Liver (tissue), 9 donors: Measurements from ENCODE around the gene RACGAP1. TPM values are rescaled to one million over a fixed set of nuclear protein-coding genes. Genes with fewer than 3 reads are reported as not detected.
"Not testable (repeated sequence)": the region's sequence is repeated elsewhere in the genome, so short reads cannot be mapped to it uniquely, and the experiment has no call there.

Experiments used
- DNase-seq: peaks from one replicate; pipeline ENCODE4 v3.0.0-alpha.2; 2017; ENCODE audit warnings: low spot score
- H3K27ac ChIP-seq, 2 donors: one replicate each; pipeline ENCODE4 v1.7.0; 2013; ENCODE audit warnings: inconsistent platforms in 2 of 2, low read length in 2 of 2, control low read depth in 1 of 2, low read depth in 1 of 2, mild to moderate bottlenecking in 1 of 2
- H3K27me3 ChIP-seq, 4 donors: one replicate each; pipeline versions ENCODE4 v1.6.1 to v1.7.0; 2013; ENCODE audit warnings: low read length in 3 of 4, inconsistent platforms in 1 of 4, mild to moderate bottlenecking in 1 of 4, moderate library complexity in 1 of 4; ENCODE audit not compliant: control insufficient read depth in 4 of 4, insufficient read depth in 4 of 4
- H3K36me3 ChIP-seq, 4 donors: one replicate each; pipeline versions ENCODE4 v1.6.1 to v1.7.0; 2013; ENCODE audit warnings: low read length in 3 of 4, mild to moderate bottlenecking in 3 of 4, low read depth in 1 of 4, moderate library complexity in 1 of 4; ENCODE audit not compliant: control insufficient read depth in 4 of 4, insufficient read depth in 3 of 4
- H3K4me1 ChIP-seq, 4 donors: one replicate each; pipeline versions ENCODE4 v1.6.1 to v1.7.0; 2013; ENCODE audit warnings: low read length in 3 of 4, mild to moderate bottlenecking in 3 of 4, moderate library complexity in 1 of 4; ENCODE audit not compliant: control insufficient read depth in 4 of 4, insufficient read depth in 4 of 4
- H3K4me3 ChIP-seq, 3 donors: one replicate each; pipeline versions ENCODE4 v1.6.1 to v1.7.0; 2013; ENCODE audit warnings: low read length in 3 of 3, control low read depth in 1 of 3, low read depth in 1 of 3, mild to moderate bottlenecking in 1 of 3
- H3K9ac ChIP-seq, 2 donors: one replicate each; pipeline ENCODE4 v1.7.0; 2013; ENCODE audit warnings: low read length in 2 of 2, mild to moderate bottlenecking in 2 of 2, moderate library complexity in 2 of 2, control low read depth in 1 of 2, low read depth in 1 of 2
- H3K9me3 ChIP-seq, 4 donors: one replicate each; pipeline versions ENCODE4 v1.6.1 to v1.7.0; 2013; ENCODE audit warnings: low read length in 3 of 4; ENCODE audit not compliant: control insufficient read depth in 4 of 4
- ATF3 ChIP-seq: IDR thresholded peaks from 2 replicates; pipeline ENCODE4 v1.6.1; 2016; ENCODE audit warnings: antibody characterized with exemption
- CTCF ChIP-seq: fragments of 150-350 bp; IDR thresholded peaks from 2 replicates; pipeline ENCODE4 v1.5.1; 2017; ENCODE audit warnings: improper control_type of control experiment, low read depth, low read length; ENCODE audit not compliant: missing input control
- EGR1 ChIP-seq, 2 donors: IDR thresholded peaks; 2 replicates each; pipeline ENCODE4 v1.6.1; 2016 to 2018; ENCODE audit warnings: antibody characterized with exemption in 2 of 2, low read depth in 2 of 2
- FOXA1 ChIP-seq: IDR thresholded peaks from 2 replicates; pipeline ENCODE4 v1.6.1; 2016; ENCODE audit warnings: antibody characterized with exemption
- FOXA2 ChIP-seq: IDR thresholded peaks from 2 replicates; pipeline ENCODE4 v1.6.1; 2016; ENCODE audit warnings: antibody characterized with exemption
- GABPA ChIP-seq, 2 donors: IDR thresholded peaks in 1 of 2; conservative IDR thresholded peaks in 1 of 2; 2 replicates each; pipeline ENCODE4 v1.6.1; 2016; ENCODE audit warnings: antibody characterized with exemption in 2 of 2, mild to moderate bottlenecking in 1 of 2, moderate library complexity in 1 of 2
- HNF4A ChIP-seq, 2 donors: conservative IDR thresholded peaks; 2 replicates each; pipeline ENCODE4 v1.6.1; 2016; ENCODE audit warnings: antibody characterized with exemption in 2 of 2, mild to moderate bottlenecking in 2 of 2
- HNF4G ChIP-seq: IDR thresholded peaks from 2 replicates; pipeline ENCODE4 v1.6.1; 2016; ENCODE audit warnings: antibody characterized with exemption
- JUND ChIP-seq, 2 donors: IDR thresholded peaks; 2 replicates each; pipeline ENCODE4 v1.6.1; 2016; ENCODE audit warnings: antibody characterized with exemption in 2 of 2
- MAX ChIP-seq: IDR thresholded peaks from 2 replicates; pipeline ENCODE4 v1.6.1; 2016; ENCODE audit warnings: antibody characterized with exemption
- NR2F2 ChIP-seq: IDR thresholded peaks from 2 replicates; pipeline ENCODE4 v1.6.1; 2016; ENCODE audit warnings: antibody characterized with exemption
- RAD21 ChIP-seq, 2 donors: IDR thresholded peaks; 2 replicates each; pipeline ENCODE4 v1.6.1; 2016; ENCODE audit warnings: antibody characterized with exemption in 2 of 2, mild to moderate bottlenecking in 2 of 2
- REST ChIP-seq: IDR thresholded peaks from 2 replicates; pipeline ENCODE4 v1.6.1; 2016; ENCODE audit warnings: antibody characterized with exemption, mild to moderate bottlenecking
- RXRA ChIP-seq, 2 donors: IDR thresholded peaks; 2 replicates each; pipeline ENCODE4 v1.6.1; 2017 to 2018; ENCODE audit warnings: antibody characterized with exemption in 2 of 2, mild to moderate bottlenecking in 1 of 2
- SP1 ChIP-seq: IDR thresholded peaks from 2 replicates; pipeline ENCODE4 v1.6.1; 2018; ENCODE audit warnings: antibody characterized with exemption, mild to moderate bottlenecking
- TAF1 ChIP-seq: conservative IDR thresholded peaks from 2 replicates; pipeline ENCODE4 v1.6.1; 2016; ENCODE audit warnings: antibody characterized with exemption, mild to moderate bottlenecking
- YY1 ChIP-seq: IDR thresholded peaks from 2 replicates; pipeline ENCODE4 v1.6.1; 2016; ENCODE audit warnings: antibody characterized with exemption, mild to moderate bottlenecking
- WGBS: extraction: QIAGEN DNeasy Blood & Tissue Kit; methylation state at CpG from one replicate; pipeline ENCODE4 v1.1.7; 2013; 5-methylcytosine and 5-hydroxymethylcytosine counted together
- polyA plus RNA-seq, 2 donors: library from polyadenylated mRNA; stranded (reverse) in 1 of 2; unstranded in 1 of 2; fragments of 200-250 nt in 1 of 2; fragments of >200 nt in 1 of 2; fragmentation: Nextera tagmentation in 1 of 2; extraction: Ambion mirVana in 1 of 2; gene quantifications; one replicate each; pipeline versions ENCODE4 v1.2.1 to v1.2.3, GENCODE V29; 2013 to 2015
- total RNA-seq, 2 donors: library from RNA; depleted of rRNA; stranded (reverse); fragments of >200 nt; gene quantifications; one replicate each; pipeline ENCODE4 v1.2.3, GENCODE V29; 2014
- donor health status: healthy.
- donor health status: healthy.
- donor health status: healthy.
- donor health status: healthy.
- donor health status: healthy.

Gene RACGAP1
- total and polyA plus RNA-seq, 4 donors, result 1.0 to 38.3 (median 2.9) TPM

- H3K36me3 ChIP-seq, result no peaks in the 10 kb centered on the region
- H3K4me3 ChIP-seq, result peak overlapping the region in 1 of 3 donors; percentile 9
- no peak for DNase-seq
- H3K4me1 ChIP-seq, result no peaks in the 10 kb centered on the region
- H3K9me3 ChIP-seq, result no peaks in the 10 kb centered on the region
- WGBS, result 22% methylated on average over 37 of the region's 37 CpGs
- TF ChIP-seq REST (no peak), FOXA2 (no peak), MAX (no peak), HNF4A (conservative IDR thresholded peaks at IDR 0.05) (no peak), ATF3 (no peak), JUND (IDR thresholded peaks at IDR 0.05) (no peak), CTCF (no peak), NR2F2 (no peak), EGR1 (IDR thresholded peaks at IDR 0.05; ENCODE audit: low read depth in 2 of 2) (no peak), YY1 (no peak), HNF4G (no peak)
- H3K27me3 ChIP-seq, result peaks cover 0 to 2% (median 0%) of the 10 kb centered on the region in 4 donors
- no peak overlapping the region for H3K27ac ChIP-seq
- no peak overlapping the region for H3K9ac ChIP-seq
Measured at GRCh38 chr12:50032854-50033581, 7.7 kb upstream of the RACGAP1 start.

GRCh38 chr12:50032515-50032853 is 7.2 kb upstream of the RACGAP1 start:
- H3K36me3 ChIP-seq, result no peaks in the 10 kb centered on the region
- 24% methylated on average over 21 of the region's 21 CpGs for WGBS
- H3K9ac ChIP-seq, result no peak overlapping the region
- no peak for TF ChIP-seq GABPA (IDR thresholded peaks at IDR 0.05 in 1 of 2, conservative IDR thresholded peaks at IDR 0.05 in 1 of 2)
- TF ChIP-seq NR2F2, result no peak
- no peak for TF ChIP-seq RXRA (IDR thresholded peaks at IDR 0.05)
- TF ChIP-seq EGR1 (IDR thresholded peaks at IDR 0.05; ENCODE audit: low read depth in 2 of 2), result no peak
- no peak for TF ChIP-seq REST
- TF ChIP-seq RAD21 (IDR thresholded peaks at IDR 0.05), result no peak
- no peak for TF ChIP-seq JUND (IDR thresholded peaks at IDR 0.05)
- no peak for TF ChIP-seq FOXA2
- no peak for TF ChIP-seq FOXA1
- no peak for TF ChIP-seq MAX
- TF ChIP-seq YY1, result no peak
- TF ChIP-seq HNF4G, result no peak
- no peak for TF ChIP-seq TAF1
- TF ChIP-seq SP1, result no peak
- no peak overlapping the region for H3K27ac ChIP-seq
- H3K9me3 ChIP-seq, result no peaks in the 10 kb centered on the region
- no peak for DNase-seq
- peak overlapping the region in 1 of 3 donors; percentile 9 for H3K4me3 ChIP-seq
- H3K27me3 ChIP-seq, result peaks cover 0 to 2% (median 0%) of the 10 kb centered on the region in 4 donors
- H3K4me1 ChIP-seq, result no peaks in the 10 kb centered on the region

GRCh38 chr12:50030449-50030848 is 5.2 kb upstream of the RACGAP1 start:
- 88% methylated on average over 9 of the region's 9 CpGs for WGBS
- H3K27me3 ChIP-seq, H3K4me1 ChIP-seq, DNase-seq, H3K27ac ChIP-seq, H3K9me3 ChIP-seq, H3K9ac ChIP-seq, H3K4me3 ChIP-seq, H3K36me3 ChIP-seq: not testable (repeated sequence)
